ENCODE data around the gene GRID2.
"Not testable (repeated sequence)": the region's sequence is repeated elsewhere in the genome, so short reads cannot be mapped to it uniquely, and the experiment has no call there.

GRID2 gene

DNA sequence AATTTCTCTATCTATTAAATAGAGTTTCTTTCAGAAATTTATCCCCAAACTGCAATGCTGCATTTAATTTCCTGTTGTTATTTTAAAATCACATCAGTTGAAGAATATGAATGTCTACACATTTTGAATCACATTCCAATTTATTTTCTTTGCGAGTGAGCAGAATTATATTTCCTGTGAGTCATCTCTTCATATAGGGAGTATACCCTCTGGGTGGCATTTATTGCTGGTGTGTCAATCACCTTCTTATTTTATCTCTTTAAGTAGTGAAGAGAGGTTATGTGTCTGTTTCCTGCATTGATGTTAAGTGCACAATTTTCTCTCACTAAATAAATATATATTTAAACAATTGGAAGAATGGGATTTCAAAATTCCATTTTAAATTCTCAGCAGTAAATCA lies 1013.8 kb downstream of the GRID2 start:
- DNase-seq (ENCODE audit: low spot score), result no peak

DNA sequence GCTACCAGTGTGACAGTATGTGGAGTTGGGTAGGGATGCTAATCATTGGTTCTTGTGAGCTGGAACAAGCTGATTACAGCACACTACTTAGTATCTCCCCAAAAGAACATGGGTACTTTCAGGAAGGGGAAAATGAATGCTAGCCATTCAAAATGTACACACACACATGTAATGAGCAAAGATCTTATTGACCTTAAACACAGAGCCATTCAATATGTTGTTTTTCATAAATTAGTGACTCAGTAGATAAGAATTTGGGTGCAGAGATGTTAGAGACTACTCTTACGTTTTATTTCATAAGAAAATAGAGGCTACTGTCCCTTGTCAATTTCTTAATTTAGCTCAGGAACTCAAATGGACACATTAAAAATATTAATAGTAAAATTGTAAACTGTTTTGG lies 1015.3 kb downstream of the GRID2 start:
- DNase-seq (ENCODE audit: low spot score), result no peak

- DNase-seq (ENCODE audit: low spot score), result no peak
Measured at GRCh38 chr4:93320356-93320755, 1016.6 kb downstream of the GRID2 start.

GRCh38 chr4:93327346-93327745 lies 1023.6 kb downstream of the GRID2 start:
- no peak for DNase-seq (ENCODE audit: low spot score)

- no peak for DNase-seq (ENCODE audit: low spot score)
Measured at GRCh38 chr4:93334003-93334402, 1030.2 kb downstream of the GRID2 start.

GRCh38 chr4:93337196-93337595 lies 1033.4 kb downstream of the GRID2 start:
- no peak for DNase-seq (ENCODE audit: low spot score)

- no peak for DNase-seq (ENCODE audit: low spot score)
Measured at GRCh38 chr4:93342738-93343137, 1039.0 kb downstream of the GRID2 start.

DNA sequence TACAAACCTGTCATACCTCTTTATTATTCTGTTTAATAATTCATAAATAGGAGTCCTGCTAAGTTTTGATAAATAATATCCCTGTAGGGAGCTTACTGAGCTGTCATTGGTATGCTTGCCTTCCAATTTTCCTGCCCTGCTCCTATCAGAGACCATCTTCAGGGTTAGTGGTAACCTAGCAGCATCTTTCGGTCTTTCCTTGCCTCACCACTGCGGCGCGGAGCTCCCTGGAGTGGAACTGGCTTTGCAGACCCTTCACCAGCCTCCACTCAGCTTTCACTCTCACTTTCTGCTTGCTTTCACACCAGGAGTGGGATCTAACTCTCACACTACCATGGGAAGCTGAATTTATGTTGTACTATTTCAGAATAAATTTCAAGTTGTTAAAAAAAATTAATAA lies 1043.1 kb downstream of the GRID2 start:
- no peak for DNase-seq (ENCODE audit: low spot score)

DNA sequence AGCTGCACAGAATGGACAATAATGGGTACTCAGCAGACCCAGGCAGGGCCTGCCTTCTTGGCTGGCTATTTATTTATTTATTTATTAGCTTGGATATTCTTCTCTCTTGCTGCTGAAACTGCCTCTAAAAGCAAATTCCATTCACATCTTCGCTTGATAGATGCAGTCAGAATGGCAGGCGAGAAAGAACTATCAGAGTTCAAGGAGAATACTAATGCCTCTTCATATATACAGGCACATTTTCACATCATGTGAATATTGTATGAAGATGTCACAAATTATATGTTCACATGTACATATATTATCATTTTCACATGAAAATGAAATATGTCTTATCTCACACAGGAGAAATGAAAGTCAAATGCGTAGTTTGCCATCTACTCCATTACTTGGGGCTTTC lies 1045.1 kb downstream of the GRID2 start:
- DNase-seq (ENCODE audit: low spot score), result no peak

- DNase-seq (ENCODE audit: low spot score), result no peak
Measured at GRCh38 chr4:93351846-93352245, 1048.1 kb downstream of the GRID2 start.

DNA sequence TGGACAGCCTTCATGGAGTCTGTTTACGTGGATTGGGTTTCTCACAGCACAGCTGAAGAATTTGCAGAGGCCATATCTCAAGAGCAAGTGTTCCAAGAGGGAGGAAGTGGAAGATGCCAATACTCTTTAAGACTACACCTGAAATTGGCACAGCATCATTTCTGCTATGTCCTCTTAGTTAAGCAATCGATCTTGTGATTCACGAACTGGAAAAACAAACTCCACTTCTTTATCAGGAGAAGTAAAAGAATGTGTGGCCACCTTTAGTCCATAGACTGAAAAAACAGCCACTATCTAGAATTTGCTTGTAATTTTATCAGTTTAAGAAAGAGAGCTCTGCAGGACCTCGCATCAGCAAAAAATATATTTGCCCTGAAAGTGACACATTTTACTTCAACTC lies 1051.6 kb downstream of the GRID2 start:
- no peak for DNase-seq (ENCODE audit: low spot score)

DNA sequence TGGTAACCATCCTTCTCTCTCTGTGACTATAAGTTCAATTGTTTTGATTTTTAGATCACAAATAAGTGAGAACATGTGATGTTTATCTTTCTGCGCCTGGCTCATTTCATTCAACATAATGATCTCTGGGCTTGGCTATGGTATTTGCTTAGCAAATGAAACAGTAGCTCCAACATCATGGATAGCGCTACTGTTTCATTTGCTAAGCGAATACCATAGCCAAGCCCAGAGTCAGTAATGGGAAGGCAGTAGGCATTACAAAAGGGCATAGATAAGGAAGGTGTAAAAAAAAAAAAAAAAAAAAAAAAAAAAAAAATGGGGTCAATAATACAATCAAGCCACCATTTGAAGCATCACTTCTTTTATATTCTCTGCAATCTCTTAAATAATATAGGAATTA lies 1055.8 kb downstream of the GRID2 start:
- no peak for DNase-seq (ENCODE audit: low spot score)

GRCh38 chr4:93366169-93366755 lies 1062.5 kb downstream of the GRID2 start:
- DNase-seq (ENCODE audit: low spot score), result not testable (repeated sequence)

DNA sequence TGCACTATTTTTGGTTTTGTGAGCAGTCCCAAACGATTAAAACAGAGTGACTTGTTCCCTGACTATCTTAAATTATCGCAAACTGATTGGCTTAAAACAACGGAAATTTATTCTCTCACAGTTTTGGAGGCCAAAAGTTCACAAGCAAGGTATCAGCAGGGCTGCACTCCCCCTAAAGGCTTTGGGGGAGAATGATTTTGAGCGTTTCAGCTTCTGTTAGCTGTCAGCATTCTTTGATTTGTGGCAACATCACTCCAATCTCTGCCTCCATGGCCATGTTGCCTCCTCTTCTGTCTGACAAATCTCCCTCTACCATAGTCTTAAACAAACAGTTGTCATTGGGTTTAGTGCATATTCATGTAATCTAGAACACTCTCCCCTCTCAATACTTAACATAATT lies 1065.2 kb downstream of the GRID2 start:
- DNase-seq (ENCODE audit: low spot score), result no peak

- no peak for DNase-seq (ENCODE audit: low spot score)
Measured at GRCh38 chr4:93370256-93370655, 1066.5 kb downstream of the GRID2 start.

GRCh38 chr4:93373893-93374860 lies 1070.4 kb downstream of the GRID2 start:
- no peak for DNase-seq (ENCODE audit: low spot score)

- DNase-seq (ENCODE audit: low spot score), result no peak
Measured at GRCh38 chr4:93384241-93384640, 1080.5 kb downstream of the GRID2 start.

DNA sequence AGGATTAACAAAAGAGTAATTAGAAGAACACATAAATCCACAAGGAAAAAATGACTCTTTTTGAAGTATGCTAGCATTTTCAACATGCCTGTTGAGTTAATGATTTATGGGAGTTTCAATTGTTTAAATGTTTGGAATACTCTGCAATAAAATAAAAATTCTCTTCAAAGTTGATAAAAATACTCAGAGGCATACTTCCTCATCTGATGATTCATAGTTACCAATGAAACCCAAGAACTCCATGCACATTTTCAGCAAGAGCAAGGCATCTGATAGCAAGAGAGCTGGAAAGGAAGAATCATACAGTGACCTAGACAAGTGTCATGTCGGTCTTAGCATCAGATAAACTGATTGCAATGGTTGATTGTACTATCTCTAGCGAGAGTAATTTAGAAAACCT lies 1081.1 kb downstream of the GRID2 start:
- DNase-seq (ENCODE audit: low spot score), result no peak

DNA sequence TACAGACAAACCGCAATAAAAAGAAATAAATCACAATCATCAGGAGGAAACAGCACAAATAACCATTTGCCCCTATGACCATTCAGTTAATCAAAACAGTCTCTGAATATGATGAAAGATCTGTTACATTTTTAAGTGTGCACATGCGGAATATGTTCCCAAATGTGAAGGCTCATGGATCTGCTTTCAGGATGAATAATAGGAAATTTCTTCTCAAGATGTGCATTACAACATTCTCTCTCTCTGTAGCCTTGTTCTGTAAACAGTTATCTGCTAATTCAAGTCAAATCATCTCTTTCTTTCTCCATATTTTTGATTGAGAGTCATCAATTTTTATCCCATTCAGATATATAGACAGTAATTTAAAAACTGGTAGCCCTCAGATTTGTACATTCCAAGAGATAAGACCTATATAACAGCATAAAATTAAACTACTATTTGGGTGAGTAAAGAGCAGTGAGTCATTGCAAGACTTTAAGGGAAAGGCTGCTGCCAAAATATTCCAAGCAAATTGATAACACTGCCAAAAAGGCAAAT lies 1090.8 kb downstream of the GRID2 start:
- DNase-seq (ENCODE audit: low spot score), result no peak

GRCh38 chr4:93396272-93396671 lies 1092.5 kb downstream of the GRID2 start:
- no peak for DNase-seq (ENCODE audit: low spot score)

GRCh38 chr4:93403571-93403970 lies 1099.8 kb downstream of the GRID2 start:
- no peak for DNase-seq (ENCODE audit: low spot score)

GRCh38 chr4:93407493-93408275 lies 1103.9 kb downstream of the GRID2 start:
- DNase-seq (ENCODE audit: low spot score), result no peak

All from hematopoietic multipotent progenitor cell treated with erythropoietin and hydrocortisone succinate and interleukin-3 and kit ligand, for 15 days (in vitro differentiated cells).